Measurements from ENCODE around the gene FCRL4.

The FCRL4 gene

DNA sequence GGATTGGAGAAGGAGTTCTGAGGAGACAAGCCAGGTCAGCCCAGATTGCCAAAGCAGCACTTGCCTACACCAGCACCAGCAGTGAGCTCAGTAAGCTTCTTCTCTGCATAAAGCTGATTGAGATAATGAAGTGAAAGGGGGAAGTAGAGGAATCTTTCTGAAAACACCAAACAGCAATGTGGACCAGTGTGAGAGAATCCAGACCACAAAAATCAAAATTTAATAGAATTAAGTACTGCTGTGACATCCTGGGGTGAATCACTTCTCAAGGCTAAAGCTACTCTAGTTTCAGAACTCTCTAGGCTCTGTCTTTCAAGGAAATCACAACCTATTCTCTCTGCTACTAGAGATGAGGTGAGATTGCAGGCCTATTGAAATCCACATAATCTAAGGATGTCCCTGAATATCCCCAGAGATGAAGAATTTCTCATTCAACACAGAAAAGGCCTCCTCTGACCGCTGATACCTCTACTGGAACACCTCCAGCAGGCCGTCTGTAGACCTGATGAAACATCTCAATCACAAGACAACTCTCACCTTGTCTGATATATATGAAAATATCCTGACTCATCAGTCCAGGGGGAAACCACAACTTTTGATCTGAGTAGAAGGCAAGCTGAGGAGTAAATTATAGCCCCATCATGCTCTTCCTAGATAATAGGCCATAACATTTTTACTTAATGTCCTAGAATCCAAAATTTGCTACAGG lies at the start of gene FCRL4:
Gene FCRL4 (minus strand): TSS at position 127 of the 709 bp plus-strand sequence. CDS start 141 bp downstream, outside the sequence.
- no peak for DNase-seq

DNA sequence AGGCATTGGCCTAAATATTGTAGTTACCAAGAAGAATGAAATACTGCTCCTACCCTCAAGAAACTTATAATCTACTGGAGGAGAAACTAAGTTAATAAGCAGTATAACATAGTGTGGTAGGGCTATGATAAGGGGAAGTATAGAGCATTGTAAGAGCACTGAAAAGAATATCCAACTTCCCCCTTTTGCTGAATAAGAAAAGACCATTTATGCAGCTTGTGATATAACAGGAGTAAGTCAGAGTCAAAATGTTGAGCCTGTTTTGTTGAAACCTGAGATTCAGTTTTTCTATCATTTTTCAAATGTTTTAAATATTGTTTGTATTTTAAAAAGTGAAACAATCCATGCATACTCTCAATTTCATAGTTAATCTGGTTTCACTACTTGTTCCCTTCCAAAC lies 48.3 kb upstream of the FCRL4 start:
- no peak for DNase-seq

DNA sequence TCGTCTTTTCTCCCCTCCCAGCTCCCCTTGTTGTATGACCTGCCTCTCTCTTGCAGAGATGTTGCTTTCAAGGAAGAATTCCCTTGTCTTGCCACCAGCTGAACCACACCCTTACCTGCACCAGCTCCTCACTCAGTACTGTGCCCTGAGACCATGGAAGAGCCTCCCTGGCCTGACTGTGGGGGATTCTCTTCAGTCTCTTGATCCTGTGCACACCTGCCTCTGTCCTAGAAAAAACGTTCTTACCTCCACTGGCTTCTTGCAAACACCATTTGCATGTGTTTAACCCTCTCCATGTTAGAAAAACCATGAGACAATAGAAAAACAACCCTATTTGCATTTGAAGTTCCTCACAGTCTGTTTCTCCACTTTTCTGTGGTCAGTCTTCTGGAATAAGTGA lies 43.3 kb upstream of the FCRL4 start:
- DNase-seq: no peak

DNA sequence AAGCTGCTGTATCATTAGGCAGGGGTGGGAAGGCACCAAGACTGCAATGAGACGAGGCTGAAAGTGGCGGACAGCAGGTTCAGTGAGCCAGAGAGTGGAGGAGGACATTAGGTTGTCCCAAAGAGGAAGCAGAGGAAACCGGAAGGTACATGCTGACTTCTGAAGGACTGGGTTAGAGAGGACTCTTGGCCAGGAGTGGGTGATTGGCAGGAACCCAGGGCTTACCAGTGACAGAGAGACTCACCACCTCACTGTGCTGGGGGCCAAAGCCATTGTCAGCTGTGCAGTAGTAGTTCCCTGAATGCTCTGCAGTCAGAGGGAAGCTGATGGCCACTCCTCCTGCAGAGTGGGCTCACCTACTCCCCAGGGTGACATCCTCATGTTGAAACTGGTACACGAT lies 41.9 kb upstream of the FCRL4 start:
- no peak for DNase-seq

DNA sequence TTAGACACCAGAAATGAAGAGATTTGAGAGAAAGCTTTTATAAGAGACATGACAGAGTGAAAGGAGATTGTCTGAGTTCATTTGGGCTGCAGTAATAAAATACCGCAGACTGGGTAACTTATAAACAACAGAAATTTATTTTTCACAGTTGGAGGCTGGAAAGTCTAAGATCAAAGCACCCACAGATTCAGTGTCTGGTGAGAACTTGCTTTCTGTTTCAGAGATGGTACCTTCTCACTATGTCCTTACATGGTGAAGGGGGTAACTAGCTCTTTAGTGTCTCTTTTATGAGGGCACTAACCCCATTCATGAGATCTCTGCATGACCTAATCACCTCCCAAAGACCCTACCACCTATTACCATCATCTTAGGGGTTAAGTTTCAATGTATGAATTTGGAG lies 30.9 kb upstream of the FCRL4 start:
- DNase-seq: no peak

DNA sequence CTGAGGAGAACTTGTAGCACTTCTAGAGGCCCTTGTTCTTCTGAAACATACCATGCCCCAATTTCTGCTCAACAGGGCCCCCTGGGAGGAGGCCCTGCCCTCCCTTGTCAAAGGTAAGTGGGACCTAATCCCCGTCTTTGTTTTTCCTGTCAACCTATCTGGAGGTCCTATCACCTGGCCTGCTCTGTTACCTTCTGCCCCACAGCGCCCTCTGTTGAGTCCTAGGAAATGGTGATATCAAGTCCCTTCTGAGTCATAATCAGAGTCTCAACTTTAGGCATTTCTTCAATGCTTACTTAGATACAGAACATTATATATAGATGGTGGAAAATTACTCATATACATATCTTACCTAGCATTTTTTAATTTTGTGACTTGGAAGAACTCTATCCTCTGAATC lies 28.2 kb upstream of the FCRL4 start:
- no peak for DNase-seq

DNA sequence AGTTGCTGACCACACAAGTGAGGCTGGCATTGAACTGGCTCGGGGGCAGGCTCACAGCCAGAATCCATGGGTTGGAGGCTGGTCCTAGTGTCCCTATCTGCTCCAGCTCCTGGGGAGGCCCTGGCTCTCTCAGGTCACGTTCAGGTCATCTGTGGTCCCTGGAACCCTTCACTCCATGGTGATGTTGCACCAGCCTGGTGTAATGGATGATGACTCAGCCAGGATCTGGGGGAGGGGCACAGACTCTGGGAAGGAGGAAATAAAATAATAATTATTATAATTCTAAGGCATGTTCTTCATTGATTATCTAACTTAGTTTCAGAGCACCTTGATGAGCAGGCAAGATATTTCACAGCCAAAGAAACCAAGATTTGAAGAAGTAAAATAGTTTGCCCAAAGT lies 26.6 kb upstream of the FCRL4 start:
- DNase-seq: no peak

DNA sequence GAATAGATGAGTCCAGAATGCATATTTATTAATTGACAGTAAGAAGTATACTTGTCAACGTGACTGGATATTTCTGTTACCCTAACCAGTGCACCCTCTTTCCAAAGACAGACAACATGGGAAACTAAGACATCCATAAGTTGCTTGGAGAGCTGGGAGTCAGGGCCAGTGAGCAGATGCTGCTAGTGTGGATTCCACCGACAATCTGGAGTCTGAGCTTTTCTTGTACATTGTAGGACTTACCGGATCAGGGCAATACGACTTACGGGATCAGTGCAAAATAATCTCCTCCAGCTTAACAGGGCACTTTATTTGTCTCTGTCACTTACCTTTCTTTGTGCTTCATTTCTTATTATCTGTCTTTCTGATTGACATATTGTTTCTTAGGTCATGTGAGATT lies 24.6 kb upstream of the FCRL4 start:
- DNase-seq: no peak

DNA sequence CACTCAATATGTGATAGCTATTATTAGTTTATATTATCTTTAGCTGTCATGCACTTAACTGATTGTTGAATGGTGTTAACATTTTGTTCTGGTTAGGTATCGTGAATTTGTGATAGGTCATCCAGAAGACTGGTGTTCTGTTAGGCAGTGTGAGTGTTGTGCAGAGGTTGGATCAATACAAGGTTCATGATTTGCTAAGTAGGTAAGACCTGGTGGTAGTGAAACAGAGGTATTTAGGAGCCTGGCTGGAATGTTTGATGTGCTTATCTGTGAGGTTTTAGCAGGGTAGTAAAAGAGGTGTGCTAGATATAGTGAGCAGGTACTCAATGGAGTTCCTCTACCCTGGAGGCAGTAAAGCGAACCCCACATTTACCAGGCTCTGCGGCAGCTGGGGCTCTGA lies 20.3 kb upstream of the FCRL4 start:
- DNase-seq: no peak

DNA sequence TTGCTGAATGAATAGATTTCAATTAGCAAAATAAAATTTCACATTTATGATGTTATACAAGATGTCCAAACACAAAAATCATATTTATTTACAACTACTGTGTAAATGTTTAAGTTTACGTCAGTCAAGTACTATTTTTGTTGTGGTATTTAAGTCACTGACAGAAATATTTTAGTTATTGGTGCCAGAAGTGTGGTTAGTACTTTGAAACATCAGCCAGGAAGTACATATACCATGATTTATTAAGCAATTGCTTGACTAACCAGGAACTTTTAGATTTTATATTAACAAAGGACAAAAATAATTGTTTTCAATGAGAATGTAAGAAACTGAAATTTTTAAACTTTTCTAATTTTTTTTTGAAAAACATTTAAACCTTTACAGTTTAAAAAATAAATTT lies 2.4 kb upstream of the FCRL4 start:
- no peak for DNase-seq

DNA sequence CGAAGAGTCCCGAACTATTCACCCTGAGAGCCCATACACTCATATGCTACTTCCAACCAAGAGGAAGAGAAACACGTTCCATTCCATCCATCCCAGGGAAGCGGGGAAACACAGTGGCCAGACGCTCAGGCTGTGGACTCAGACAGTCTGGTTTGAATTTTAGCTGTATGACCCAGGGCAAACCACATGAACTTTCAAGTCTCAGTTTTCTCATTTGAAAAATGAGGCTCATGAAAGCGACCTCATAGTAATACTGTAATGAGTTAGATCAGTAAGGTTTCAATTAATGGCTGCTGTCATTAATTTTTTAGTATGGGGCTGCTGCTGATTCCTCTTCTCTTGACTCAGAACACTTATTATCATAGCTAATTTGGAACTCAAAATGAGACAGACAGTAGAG lies 1.5 kb downstream of the FCRL4 start:
- DNase-seq: no peak

DNA sequence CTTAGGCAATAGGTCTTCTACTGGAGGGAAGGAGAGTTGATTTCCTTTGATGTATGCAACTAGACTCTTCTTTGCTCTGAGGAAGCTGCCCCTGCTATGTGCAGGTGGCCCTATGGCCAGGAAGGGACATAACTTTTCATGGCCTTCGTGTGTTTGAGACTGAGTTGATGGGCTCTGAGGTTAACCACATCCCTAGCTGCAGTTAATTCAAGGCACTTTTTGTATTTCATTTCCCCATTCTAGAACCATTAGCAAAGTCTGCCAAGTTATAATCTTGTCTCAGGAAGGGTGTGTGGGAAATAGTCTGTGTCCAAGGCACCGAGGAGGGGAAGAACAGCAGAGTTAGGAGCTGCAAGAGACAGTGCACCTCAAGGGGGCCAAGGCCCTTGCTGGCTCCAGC lies 2.5 kb downstream of the FCRL4 start:
- no peak for DNase-seq

DNA sequence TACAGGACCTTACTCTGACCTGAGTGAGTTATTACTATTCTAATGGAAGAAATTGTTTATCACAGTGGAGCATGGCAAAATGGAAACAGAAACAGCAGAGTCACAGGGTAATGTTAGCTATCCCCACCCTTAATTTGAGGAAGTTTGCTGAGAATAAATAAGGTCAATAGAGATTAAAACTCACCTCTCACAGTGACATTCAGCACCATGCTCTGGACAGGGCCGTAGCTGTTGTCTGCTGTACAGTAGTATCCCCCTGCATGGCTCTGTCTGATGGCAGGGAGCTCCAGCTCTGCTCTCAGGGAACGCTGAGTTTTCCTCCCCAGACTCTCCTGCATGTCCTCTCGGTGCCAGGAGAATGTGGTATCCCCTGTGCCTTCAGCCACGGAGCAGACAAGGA lies 11.9 kb downstream of the FCRL4 start:
- DNase-seq: no peak

DNA sequence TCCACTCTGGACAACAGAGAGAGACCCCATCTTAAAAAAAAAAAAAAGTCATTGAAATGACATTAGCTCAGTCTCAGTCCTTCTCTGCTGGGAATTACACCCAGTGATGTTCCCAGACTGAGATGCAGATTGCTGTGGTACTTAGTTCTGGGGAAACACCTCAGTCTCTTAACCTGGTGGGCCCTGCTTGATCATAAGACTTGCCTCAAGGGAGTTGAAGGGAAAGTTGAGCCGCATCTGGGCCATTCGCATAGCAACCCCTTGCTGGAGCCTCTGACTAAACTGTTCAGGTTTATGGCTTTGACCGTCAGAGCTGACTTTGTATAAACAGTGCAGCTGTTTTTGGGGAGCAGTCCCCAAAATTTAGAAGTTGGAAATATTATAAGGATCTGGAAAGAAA lies 13.4 kb downstream of the FCRL4 start:
- no peak for DNase-seq

DNA sequence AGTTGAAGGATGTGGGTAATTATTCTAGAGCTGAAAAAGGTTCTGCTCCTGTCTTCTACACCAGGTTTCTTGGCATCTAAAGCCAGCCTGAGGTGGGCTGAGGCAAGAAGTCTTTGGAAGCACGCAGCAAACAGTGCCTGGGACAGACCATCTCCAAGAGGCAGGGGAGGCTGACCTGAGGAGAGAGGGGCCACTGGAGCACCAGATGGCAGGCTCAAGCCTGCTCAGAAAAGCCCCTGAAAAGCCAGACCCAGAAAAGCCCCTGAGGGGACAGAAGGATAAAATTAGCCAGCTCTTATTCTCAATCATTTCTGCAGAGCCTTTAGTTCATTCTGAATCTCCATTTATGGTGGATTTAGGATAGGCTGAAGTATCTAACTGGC lies 17.1 kb downstream of the FCRL4 start:
- no peak for DNase-seq

DNA sequence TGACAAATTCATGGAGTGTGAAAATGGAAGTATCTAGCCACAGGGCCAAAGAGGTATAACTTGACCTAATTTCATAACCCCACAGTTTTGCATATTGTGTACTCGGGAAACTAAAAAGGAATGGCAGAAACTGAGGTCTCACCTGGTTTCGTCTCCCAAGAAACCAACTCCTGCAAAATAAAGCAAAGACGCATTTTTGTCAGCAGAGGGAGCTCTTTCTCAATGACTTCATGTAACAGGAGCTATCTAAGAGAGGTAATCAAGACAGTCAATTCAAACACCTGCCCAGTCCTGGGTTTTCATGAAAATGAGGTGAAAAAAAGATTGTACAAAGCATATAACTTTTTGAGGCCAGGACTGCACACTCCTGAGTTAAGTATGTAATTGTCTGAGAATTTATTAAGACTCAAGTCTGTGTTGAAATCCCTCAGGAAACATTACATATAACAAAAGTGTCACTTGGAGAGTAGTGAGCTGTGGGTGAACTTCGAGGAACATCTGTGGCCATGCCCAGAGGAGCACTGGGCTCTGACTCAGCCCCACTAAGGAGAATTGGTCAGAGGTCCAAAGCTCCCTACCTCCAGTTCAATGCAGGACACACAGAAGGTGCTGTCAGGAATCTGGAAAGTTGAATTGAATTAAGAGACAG lies 17.6 kb downstream of the FCRL4 start:
- DNase-seq: peak; percentile 20

DNA sequence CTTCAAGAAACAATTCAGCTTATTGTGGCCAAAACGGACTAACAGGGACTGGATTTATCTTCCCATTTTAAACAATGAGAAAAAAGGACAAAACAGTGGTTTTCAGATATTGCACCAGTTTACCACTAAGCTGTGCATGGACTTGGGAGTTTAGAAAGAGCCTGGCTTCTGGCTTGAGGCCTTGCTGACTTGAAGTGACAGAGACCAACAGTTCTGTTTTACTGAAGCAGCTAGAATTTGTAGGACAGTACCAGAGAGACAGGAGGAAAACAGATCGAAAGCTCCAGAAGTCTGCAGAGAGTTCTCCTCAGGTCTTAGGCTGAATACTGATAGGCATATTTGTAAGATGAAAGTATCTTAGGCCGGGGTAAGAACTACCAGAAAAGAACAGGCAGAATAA lies 20.5 kb downstream of the FCRL4 start:
- no peak for DNase-seq

DNA sequence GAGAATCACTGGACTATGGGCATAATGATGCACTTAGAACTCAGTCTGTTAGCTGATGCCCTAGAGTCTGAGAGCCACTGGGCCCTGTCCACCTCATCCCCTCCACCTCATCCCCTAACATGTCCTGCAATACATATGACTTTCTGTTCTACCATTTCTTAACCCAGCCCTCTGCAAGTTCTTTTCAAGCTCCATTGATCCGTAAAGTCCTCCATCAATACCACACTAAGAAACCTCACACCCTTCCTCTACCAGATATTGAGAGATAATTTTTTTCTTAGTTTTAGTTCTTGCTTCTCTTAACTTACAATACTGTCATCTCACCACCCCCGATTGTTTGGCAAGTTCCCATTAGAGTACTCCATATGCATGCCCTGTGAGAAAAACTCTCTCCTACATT lies 22.1 kb downstream of the FCRL4 start:
- no peak for DNase-seq

DNA sequence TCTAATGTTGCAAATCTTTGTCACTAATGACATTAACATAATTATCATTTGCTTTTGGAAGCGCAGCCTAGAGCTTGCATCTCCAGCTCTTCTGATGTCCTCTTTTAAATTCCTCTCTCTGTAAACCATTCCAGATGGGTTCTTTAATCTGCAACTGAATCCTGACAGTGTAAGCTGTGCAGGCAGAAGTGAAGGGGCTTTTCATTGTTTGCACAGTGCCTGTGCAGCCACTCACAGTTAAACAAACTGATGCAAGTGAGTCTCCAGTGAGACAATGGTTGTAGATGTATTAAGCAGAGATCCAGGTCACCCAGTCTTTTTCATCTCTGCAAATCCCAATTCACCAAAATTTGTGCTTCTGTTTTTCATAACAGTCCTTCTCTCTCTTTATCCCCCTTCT lies 23.0 kb downstream of the FCRL4 start:
- DNase-seq: no peak

DNA sequence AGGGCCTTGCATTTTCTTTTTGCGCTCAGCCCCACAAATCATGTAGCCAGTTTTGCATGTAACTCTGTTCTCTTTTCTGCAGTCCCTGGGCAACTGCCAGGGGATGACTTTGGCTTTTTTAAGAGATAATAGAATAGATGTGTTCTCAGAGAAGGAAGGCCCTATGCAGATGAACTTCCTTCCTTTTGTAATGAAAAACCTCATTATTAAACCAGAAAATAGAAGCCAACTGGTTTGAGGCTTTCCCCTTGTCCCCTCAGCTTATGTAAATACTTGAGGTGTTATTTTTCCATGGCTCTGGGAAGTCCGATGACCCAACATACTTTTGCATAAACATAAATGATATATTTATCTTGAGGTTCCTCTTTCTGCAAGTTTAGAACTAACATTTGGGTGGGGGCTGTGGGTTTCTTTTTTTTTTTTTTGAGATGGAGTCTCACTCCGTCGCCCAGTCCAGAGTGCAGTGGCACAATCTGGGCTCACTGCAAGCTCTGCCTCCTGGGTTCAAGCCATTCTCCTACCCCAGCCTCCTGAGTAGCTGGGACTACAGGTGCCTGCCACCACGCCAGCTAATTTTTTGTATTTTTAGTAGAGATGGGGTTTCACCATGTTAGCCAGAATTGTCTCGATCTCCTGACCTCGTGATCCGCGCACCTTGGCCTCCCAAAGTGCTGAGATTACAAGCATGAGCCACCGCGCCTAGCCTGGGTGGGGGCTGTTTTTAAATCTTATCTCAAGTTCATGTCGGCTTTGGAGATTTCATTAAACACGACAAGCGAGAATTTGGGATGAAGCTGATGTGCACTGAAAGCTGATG lies 31.2 kb downstream of the FCRL4 start:
- DNase-seq: no peak

DNA sequence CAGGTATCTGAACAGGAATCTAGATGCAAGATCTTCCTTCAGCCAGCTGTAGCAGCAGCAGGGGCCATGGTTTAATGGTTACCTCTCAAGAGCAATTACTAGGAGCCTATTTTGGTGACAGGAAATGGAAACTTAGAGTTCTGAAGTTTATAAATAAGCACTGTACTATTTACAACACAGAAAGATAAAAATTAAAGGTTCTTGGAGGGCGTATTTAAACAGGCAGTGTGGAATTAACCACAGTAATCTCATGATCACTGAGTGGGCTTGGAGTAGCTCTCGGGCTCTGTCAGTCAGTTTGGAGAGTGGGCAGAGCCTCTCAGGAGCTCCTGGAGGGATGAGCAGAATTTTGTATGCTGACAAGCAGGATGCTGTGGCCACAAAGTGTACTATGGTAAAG lies 35.4 kb downstream of the FCRL4 start:
- no peak for DNase-seq

DNA sequence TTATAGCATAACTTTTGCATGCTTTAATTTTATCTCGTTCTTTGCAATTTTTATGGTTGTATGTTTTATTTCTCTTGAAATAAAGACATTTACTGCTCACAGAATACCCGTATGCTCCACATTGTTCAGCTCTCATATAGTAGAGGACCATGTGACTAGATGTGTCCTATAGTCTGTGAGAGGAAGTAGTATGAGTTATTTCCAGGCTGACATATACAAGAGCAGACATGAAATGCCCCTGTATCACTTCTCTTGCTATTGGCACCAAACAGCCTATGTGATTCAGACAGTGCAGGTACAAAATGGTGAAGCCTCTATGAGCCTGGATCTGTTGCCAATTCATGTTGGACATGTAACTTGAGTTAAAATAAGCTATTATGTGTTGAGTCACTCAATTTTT lies 39.8 kb downstream of the FCRL4 start:
- no peak for DNase-seq

DNA sequence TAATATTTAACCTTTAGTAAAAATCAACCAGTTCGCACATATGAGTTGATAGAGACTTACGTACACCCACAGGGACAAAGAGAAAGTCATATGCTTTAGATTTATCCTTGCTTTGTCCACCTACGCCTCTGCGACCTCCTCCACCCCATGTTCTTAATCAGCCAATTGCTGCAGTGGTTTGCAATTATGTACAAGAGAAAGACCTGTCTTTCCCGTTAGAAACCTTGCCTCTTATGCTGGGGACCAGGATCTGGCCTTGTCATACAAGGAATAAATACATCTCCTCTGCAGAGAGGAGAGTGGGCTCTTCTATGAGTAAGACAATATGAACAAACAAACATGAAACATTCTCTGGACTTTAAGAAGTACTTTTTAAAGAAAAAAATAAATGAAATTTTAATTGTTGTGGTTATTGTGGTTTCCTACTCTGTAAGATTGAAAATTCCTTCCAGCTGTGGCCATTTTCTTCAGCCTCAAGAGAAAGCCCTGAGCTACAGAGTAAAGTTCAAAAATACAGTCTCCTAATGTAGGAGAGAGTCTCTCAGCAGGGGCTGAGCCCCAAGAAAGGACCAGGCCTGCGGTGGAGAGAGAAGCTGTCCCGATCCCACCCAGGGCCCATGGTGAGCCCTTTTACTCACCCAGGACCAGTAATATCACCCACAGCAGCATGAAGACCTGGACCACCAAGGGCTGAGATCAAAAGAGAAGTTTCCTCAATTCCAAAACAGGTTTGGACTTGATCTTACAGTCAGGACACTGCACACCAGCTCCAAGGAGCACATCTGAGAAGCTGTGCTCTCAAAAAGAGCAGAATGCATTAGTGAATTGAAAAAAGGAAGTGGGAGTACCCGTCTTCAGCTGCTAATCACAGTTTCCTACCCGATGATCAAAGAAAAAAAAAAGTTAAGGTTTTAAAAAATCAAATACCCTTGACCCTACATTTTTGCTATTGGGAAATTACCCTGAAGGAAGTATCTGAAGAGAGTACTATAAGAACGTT lies 45.9 kb downstream of the FCRL4 start, which contains the start of gene FCRL5:
Gene FCRL5 (minus strand): TSS at position 822 of the 1,000 bp plus-strand sequence. CDS start 153 bp downstream, at position 669.
- no peak for DNase-seq
